Measurements from ENCODE around the gene NATD1. TPM values are rescaled to one million over a fixed set of nuclear protein-coding genes. Genes with fewer than 3 reads are reported as not detected.
A peak's percentile ranks its signal among the peaks of the same experiment; 100 is the strongest.

Gene NATD1
- total and polyA plus RNA-seq, 10 of the 15 experiments (the other 5 are each of a cell fraction or from before 2014, with no cell fraction given), result 0.02 to 0.33 (median 0.15) TPM

GRCh38 chr17:21200590-21201297, 52.5 kb downstream of the NATD1 start (continued):
- no peak for TF ChIP-seq ZNF24 (IDR thresholded peaks at IDR 0.05)
- no peak for TF ChIP-seq JUNB (IDR thresholded peaks at IDR 0.05)
- no peak for TF ChIP-seq CUX1 (IDR thresholded peaks at IDR 0.05; ENCODE audit: insufficient replicate concordance, low read depth, low read length)
- TF ChIP-seq CHD2 (IDR thresholded peaks at IDR 0.05; ENCODE audit: borderline replicate concordance, low read depth, low read length), result no peak
- TF ChIP-seq NFXL1 (IDR thresholded peaks at IDR 0.05; ENCODE audit: borderline replicate concordance), result no peak

- CTCF ChIA-PET, result interaction anchor here (1.2 kb wide), 1 partner anchor 81 kb away, joined by 5 read pairs; no protein-coding TSS in a partner anchor
- no TSS peak for BruUV-seq (replicated peaks)
- SMC1A ChIA-PET (ENCODE audit: uncharacterized antibody, unreplicated experiment), result no interaction called here
- 13% methylated on average over 10 of the region's 10 CpGs for WGBS (ENCODE audit: insufficient coverage, insufficient replicate concordance, low lambda C conversion rate, missing lambda C conversion rate)
- Histone ChIP-seq H2AFZ (ENCODE audit: control insufficient read depth, low read depth, low read length) (no peak overlapping the region), H3K9me3 (replicated peaks; ENCODE audit: control insufficient read depth, insufficient read depth, low read length) (no peaks in the 10 kb centered on the region), H3K36me3 (ENCODE audit: control insufficient read depth in 2 of 2, insufficient read depth in 2 of 2, low read length in 1 of 2) (peaks cover 13 to 19% of the 10 kb centered on the region in 2 experiments), H3K9ac (ENCODE audit: control insufficient read depth, insufficient read depth, low read length) (no peak overlapping the region), H3K4me2 (ENCODE audit: control insufficient read depth, insufficient read depth) (no peak overlapping the region; the same call in 1 of the 2 replicates), H3K4me3 (no peak overlapping the region), H3K79me2 (ENCODE audit: control insufficient read depth, insufficient read depth, low read length) (peaks cover 29% of the 10 kb centered on the region), H3K27me3 (replicated peaks in 1 of 2; ENCODE audit: control insufficient read depth in 2 of 2, insufficient read depth in 2 of 2, low read length in 1 of 2) (no peaks in the 10 kb centered on the region), H3K27ac (ENCODE audit: control insufficient read depth, insufficient read depth) (no peak overlapping the region), H3K4me1 (ENCODE audit: control insufficient read depth, insufficient read depth, low read length) (peaks cover 11% of the 10 kb centered on the region), H4K20me1 (ENCODE audit: control insufficient read depth, insufficient read depth) (peaks cover 13% of the 10 kb centered on the region)
- POLR2A ChIA-PET, result no interaction called here
- DNase-seq (ENCODE audit: low read depth, low spot score) (no peak), FAIRE-seq (no peak), ATAC-seq (peak; percentile 67)
- RAD21 ChIA-PET (ENCODE audit: unreplicated experiment), result no interaction called here
- in situ Hi-C loops (cut with MboI), result loop anchor here (5.0 kb wide), 1 partner anchor 47 kb away; no protein-coding TSS in a partner anchor
- intact Hi-C loops (cut with micrococcal nuclease; ENCODE audit: unreplicated experiment), result no loop called here
- TF ChIP-seq RFX5 (IDR thresholded peaks at IDR 0.05; ENCODE audit: low read depth, low read length), result no peak
- no peak for TF ChIP-seq HDAC6 (IDR thresholded peaks at IDR 0.05; ENCODE audit: unreplicated experiment)
- no peak for TF ChIP-seq TCF3 (IDR thresholded peaks at IDR 0.05; ENCODE audit: borderline replicate concordance, insufficient read depth, low read depth, low read length)
- no peak for TF ChIP-seq ZNF207 (IDR thresholded peaks at IDR 0.05; ENCODE audit: borderline replicate concordance)
- TF ChIP-seq IKZF1 (conservative IDR thresholded peaks at IDR 0.05), result no peak
- TF ChIP-seq REST (IDR thresholded peaks at IDR 0.05; ENCODE audit: low read depth, low read length), result no peak
- no peak for TF ChIP-seq DPF2 (IDR thresholded peaks at IDR 0.05)
- TF ChIP-seq FOS (IDR thresholded peaks at IDR 0.05; ENCODE audit: borderline replicate concordance, extremely low read depth, insufficient read length), result no peak
- peak; percentile 65; the same call in 2 of the 3 replicates for TF ChIP-seq POU2F2 (IDR thresholded peaks at IDR 0.05; ENCODE audit: borderline replicate concordance, low read depth, low read length)
- TF ChIP-seq RUNX3 (IDR thresholded peaks at IDR 0.05; ENCODE audit: low read length), result peak; percentile 51; the same call in 1 of the 2 replicates
Observed at GRCh38 chr17:21199856-21200255, 53.4 kb downstream of the NATD1 start.
